Pancreas (tissue), 10 donors: Measurements from ENCODE around the gene RNF145. TPM values are rescaled to one million over a fixed set of nuclear protein-coding genes. Genes with fewer than 3 reads are reported as not detected.

Experiments used
- ATAC-seq, 4 donors: fragments of 200-7000 bp; cut with Tn5 transposase; one replicate each; pipeline versions ENCODE4 v1.8.0 to v1.9.1; 2020; ENCODE audit warnings: mild to moderate bottlenecking in 4 of 4, moderate library complexity in 4 of 4
- DNase-seq, 6 donors: peaks; one replicate each; pipeline ENCODE4 v3.0.0-alpha.2; 2020
- FAIRE-seq: peaks from 2 replicates; lab custom pipeline; 2012; peaks lifted over from hg19 to GRCh38; lab: Jason Lieb, UNC
- H3K27ac ChIP-seq, 4 donors: fragments of 200-600 bp; sonication (generic); 1 replicate in 3 of 4; 2 replicates in 1 of 4; pipeline versions ENCODE4 v1.5.0 to v1.8.0; 2020
- H3K27me3 ChIP-seq, 4 donors: fragments of 200-600 bp; one replicate each; pipeline ENCODE4 v1.8.0; 2021
- H3K36me3 ChIP-seq, 3 donors: fragments of 200-600 bp; sonication (generic) in 1 of 3; one replicate each; pipeline versions ENCODE4 v1.5.0 to v1.8.0; 2020 to 2021
- H3K4me1 ChIP-seq, 3 donors: fragments of 200-600 bp; one replicate each; pipeline ENCODE4 v1.8.0; 2021
- H3K4me3 ChIP-seq, 4 donors: fragments of 200-600 bp; sonication (generic) in 2 of 4; one replicate each; pipeline versions ENCODE4 v1.5.0 to v1.8.0; 2020 to 2021
- H3K9me3 ChIP-seq, 4 donors: fragments of 200-600 bp; one replicate each; pipeline ENCODE4 v1.8.0; 2021
- WGBS, 2 donors: extraction: QIAGEN DNeasy Blood & Tissue Kit; methylation state at CpG; one replicate each; pipeline ENCODE4 v1.1.7; 2013; 5-methylcytosine and 5-hydroxymethylcytosine counted together
- intact Hi-C, 3 donors: fragments of 100-400 bp; cut with DNase I; formaldehyde crosslinking; loops; one replicate each; pipeline versions ENCODE4 v1.11.1 to v1.14.2; 2022
- polyA plus RNA-seq, 2 donors: library from polyadenylated mRNA; stranded (reverse); fragments of 200-250 nt; gene quantifications; one replicate each; pipeline ENCODE4 v1.2.3, GENCODE V29; 2013
- total RNA-seq, 6 donors: library from RNA; stranded (reverse); fragmentation: NEBNext Ultra II Directional in 4 of 6; extraction: Animal tissue kit (Norgen Biotek cat#: 25700) in 4 of 6; gene quantifications; one replicate each; pipeline versions ENCODE4 v1.2.1 to v1.2.4, GENCODE V29; 2021 to 2023
- TF ChIP-seq, protein P1 (sequence below), 4 donors: fragments of 200-600 bp; sonication (generic) in 3 of 4; IDR thresholded peaks; one replicate each; pipeline versions ENCODE4 v1.5.0 to v1.8.0; 2021; ENCODE audit warnings: antibody characterized with exemption in 4 of 4
- donor health status: healthy with polysubstance abuse.
- donor health status: DM: no; HTN: no; CAD: no; lungs with moderate emphysema.
- donor health status: DM: no; HTN: no; CAD: no.
- donor health status: control.
- donor health status: control.
- donor health status: Bipolar disorder and iron deficiency.
- donor health status: DM: yes; HTN: yes; CAD: no.
- donor health status: DM: no; HTN: no; CAD: no.
- donor health status: DM: no; HTN: no; CAD: no.
- donor health status: DM: yes; HTN: yes; CAD: no.

Gene RNF145
- total and polyA plus RNA-seq, 8 donors, result 6.9 to 33.6 (median 14.5) TPM

DNA sequence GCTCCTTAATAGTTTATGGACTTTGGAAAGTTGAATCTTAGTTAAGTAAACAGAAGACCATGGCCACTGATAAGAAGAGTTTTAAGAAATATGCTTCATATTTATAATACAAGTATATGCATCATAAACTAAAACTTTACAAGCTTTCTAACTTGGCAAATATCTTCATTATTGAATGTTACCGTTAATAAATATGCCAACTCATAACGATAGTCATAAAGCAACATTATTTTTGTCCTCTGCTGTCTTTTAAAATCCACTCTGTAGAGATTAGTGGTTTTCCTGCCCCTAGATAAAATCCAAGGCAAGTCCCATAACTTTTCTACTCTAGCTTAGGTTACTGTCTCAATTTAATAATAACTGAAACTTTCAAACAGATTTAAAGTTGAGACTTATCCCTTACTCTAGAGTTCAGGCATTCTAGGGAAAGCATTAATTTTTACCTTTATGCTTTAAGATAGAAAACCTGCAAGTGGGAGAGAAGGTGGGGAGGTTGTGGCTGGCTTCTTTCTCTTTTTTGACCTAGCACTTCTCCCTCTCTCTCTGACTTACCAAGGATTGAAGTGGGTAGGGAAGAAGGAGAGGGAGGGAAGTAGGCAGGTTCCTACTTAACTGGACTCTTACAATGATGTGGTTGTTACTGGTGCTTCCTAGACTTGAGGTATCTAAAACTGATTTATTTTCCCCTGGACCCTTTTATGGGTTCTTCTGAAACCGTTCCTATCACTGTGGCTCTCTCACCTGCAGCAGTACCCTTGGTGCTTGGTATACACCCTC, 29.6 kb downstream of the RNF145 start:
- FAIRE-seq (no peak), DNase-seq (no peak), ATAC-seq (peak in 1 of 4 donors; percentile 6)
- H3K4me1 ChIP-seq, result peaks cover 0 to 50% (median 4%) of the 10 kb centered on the region in 3 donors
- peak overlapping the region in 2 of 4 donors; percentile 62 to 73 for H3K27ac ChIP-seq
- no peaks in the 10 kb centered on the region for H3K9me3 ChIP-seq
- 64 to 74% methylated on average over 3 of the region's 3 CpGs for WGBS, 2 donors
- no peaks in the 10 kb centered on the region for H3K36me3 ChIP-seq
- H3K4me3 ChIP-seq, result no peak overlapping the region
- intact Hi-C loops, result no loop called here
- H3K27me3 ChIP-seq, result no peaks in the 10 kb centered on the region
- TF ChIP-seq, protein P1, sequence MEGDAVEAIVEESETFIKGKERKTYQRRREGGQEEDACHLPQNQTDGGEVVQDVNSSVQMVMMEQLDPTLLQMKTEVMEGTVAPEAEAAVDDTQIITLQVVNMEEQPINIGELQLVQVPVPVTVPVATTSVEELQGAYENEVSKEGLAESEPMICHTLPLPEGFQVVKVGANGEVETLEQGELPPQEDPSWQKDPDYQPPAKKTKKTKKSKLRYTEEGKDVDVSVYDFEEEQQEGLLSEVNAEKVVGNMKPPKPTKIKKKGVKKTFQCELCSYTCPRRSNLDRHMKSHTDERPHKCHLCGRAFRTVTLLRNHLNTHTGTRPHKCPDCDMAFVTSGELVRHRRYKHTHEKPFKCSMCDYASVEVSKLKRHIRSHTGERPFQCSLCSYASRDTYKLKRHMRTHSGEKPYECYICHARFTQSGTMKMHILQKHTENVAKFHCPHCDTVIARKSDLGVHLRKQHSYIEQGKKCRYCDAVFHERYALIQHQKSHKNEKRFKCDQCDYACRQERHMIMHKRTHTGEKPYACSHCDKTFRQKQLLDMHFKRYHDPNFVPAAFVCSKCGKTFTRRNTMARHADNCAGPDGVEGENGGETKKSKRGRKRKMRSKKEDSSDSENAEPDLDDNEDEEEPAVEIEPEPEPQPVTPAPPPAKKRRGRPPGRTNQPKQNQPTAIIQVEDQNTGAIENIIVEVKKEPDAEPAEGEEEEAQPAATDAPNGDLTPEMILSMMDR (IDR thresholded peaks at IDR 0.05), result no peak

DNA sequence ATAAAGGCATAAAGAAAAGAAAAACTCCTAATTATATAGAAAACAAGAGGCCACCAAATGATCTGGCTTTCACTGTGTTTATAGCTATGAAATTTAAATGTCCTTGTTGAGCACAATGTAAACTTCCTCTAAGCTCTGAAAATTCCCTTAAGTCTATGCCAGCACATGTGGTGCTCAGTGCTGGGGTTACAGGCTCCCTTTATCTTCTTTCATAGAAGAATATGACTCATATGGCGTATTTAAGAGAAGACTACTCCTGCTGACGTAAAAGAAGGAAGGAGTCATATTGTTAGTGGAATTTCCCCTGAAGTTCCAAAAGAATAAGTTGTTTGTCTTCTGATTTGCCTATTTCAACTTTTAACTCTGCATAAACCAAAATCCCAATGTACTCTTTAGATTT, 30.4 kb downstream of the RNF145 start:
- Histone ChIP-seq H3K9me3 (no peaks in the 10 kb centered on the region), H3K27me3 (no peaks in the 10 kb centered on the region), H3K4me1 (peaks cover 0 to 57% (median 4%) of the 10 kb centered on the region in 3 donors), H3K36me3 (no peaks in the 10 kb centered on the region), H3K27ac (peak overlapping the region in 2 of 4 donors; percentile 62 to 73), H3K4me3 (no peak overlapping the region)
- DNase-seq (peak in 2 of 6 donors; percentile 24 to 27), FAIRE-seq (peak; percentile 13), ATAC-seq (peak; percentile 86 to 96 (median 89))
- WGBS, 2 donors, result 48 to 59% methylated on average over 2 of the region's 2 CpGs
- intact Hi-C loops, result no loop called here
- TF ChIP-seq, protein P1 (IDR thresholded peaks at IDR 0.05), result no peak

DNA sequence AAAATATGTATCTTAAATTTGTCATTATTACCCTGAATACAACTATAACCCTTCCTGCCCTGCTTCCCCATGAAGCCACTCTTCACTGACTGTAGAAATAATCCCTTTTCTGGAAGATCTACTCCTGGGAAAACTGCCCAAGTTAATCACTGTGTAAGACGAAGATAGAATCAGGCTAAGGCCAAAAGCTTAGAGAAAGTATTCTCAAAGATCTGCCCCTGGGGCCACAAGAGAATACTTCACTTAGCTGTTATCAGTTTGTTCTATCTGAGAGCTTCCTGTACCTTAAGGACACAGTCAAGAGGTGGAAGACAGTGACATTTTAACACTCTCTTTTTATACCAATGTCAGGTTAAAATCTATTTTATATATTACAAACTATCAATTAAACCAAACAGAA, 33.8 kb downstream of the RNF145 start:
- no peak for FAIRE-seq
- 35 to 50% methylated on average over 1 of the region's 1 CpG for WGBS, 2 donors
- H3K4me1 ChIP-seq, result peaks cover 0 to 32% (median 0%) of the 10 kb centered on the region in 3 donors

DNA sequence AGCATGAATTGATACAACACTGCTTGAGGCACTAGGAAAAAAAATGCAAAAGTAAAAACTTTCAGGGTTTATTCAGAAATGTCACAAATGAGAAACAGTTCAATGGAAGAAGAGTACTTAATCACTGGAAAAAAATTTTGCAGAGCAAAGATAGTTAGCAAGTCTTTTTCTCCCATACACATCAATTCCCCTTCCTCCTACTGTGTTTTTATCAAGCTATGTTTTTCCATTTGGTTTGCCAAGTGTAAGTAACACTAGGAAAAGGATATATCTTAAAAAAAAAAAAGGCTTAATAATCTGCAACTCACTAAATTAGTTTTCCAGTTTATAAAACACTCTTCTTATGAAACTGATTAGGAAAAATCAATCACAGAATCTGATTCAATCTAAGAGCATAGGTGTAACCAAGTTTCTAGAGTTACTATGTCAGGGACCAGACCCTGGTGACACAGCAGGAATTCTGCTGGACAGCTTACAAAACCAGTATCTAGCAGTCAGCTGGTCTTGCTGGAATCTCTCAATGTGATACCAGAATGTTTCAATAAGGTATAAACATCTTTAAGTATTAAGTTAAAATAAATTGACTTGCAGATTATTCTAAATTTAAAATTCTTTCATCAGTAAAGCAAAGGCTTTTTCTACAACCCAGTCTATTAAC, 34.7 kb downstream of the RNF145 start:
- Histone ChIP-seq H3K9me3 (no peaks in the 10 kb centered on the region), H3K4me1 (peaks cover 0 to 23% (median 0%) of the 10 kb centered on the region in 3 donors), H3K36me3 (no peaks in the 10 kb centered on the region), H3K27me3 (no peaks in the 10 kb centered on the region), H3K27ac (no peak overlapping the region), H3K4me3 (no peak overlapping the region)
- DNase-seq, result no peak
- peak in 1 of 4 donors; percentile 49 for ATAC-seq
- TF ChIP-seq, protein P1 (IDR thresholded peaks at IDR 0.05), result no peak
- intact Hi-C loops, result no loop called here
- no peak for FAIRE-seq

More for the DNA sequence above, 33.8 kb downstream of the RNF145 start:
- Histone ChIP-seq H3K27me3 (no peaks in the 10 kb centered on the region), H3K4me3 (no peak overlapping the region), H3K27ac (no peak overlapping the region), H3K9me3 (no peaks in the 10 kb centered on the region), H3K36me3 (no peaks in the 10 kb centered on the region)
- TF ChIP-seq, protein P1 (IDR thresholded peaks at IDR 0.05), result no peak
- intact Hi-C loops, result no loop called here
- no peak for ATAC-seq
- no peak for DNase-seq
